Stimulated activated CD8-positive, alpha-beta memory T cell treated with anti-CD3 and anti-CD28 coated beads, Interleukin-12 subunit alpha, Interleukin-12 subunit beta, amount 100 ng/mL, for 24 hours (primary cell): Measurements from ENCODE around the gene ANKRD30B.
"Not testable (repeated sequence)": the region's sequence is repeated elsewhere in the genome, so short reads cannot be mapped to it uniquely, and the experiment has no call there.

Experiments
- DNase-seq: peaks from one replicate; pipeline ENCODE4 v3.0.0-alpha.2; 2020; ENCODE audit errors: extremely low read depth

The ANKRD30B gene

GRCh38 chr18:14856256-14856655 lies 108.3 kb downstream of the ANKRD30B start:
- DNase-seq: not testable (repeated sequence)

- DNase-seq: not testable (repeated sequence)
Observed at GRCh38 chr18:14858514-14858913, 110.5 kb downstream of the ANKRD30B start.

- not testable (repeated sequence) for DNase-seq
Observed at GRCh38 chr18:14859995-14860394, 112.0 kb downstream of the ANKRD30B start.

- DNase-seq: not testable (repeated sequence)
Observed at GRCh38 chr18:14866426-14866825, 118.5 kb downstream of the ANKRD30B start.

- not testable (repeated sequence) for DNase-seq
Observed at GRCh38 chr18:14867988-14868387, 120.0 kb downstream of the ANKRD30B start.

- DNase-seq: not testable (repeated sequence)
Observed at GRCh38 chr18:14868825-14869224, 120.9 kb downstream of the ANKRD30B start.

GRCh38 chr18:14878826-14879225 lies 130.9 kb downstream of the ANKRD30B start:
- DNase-seq: not testable (repeated sequence)

GRCh38 chr18:14900435-14900834 lies 152.5 kb downstream of the ANKRD30B start:
- DNase-seq: no peak
